ENCODE measurements around the gene ABI3BP. TPM values are rescaled to one million over a fixed set of nuclear protein-coding genes. Genes with fewer than 3 reads are reported as not detected.
A peak's percentile ranks its signal among the peaks of the same experiment; 100 is the strongest.

Gene ABI3BP
- total RNA-seq, 1 donor from 2014 or later, result 40.7 TPM

DNA sequence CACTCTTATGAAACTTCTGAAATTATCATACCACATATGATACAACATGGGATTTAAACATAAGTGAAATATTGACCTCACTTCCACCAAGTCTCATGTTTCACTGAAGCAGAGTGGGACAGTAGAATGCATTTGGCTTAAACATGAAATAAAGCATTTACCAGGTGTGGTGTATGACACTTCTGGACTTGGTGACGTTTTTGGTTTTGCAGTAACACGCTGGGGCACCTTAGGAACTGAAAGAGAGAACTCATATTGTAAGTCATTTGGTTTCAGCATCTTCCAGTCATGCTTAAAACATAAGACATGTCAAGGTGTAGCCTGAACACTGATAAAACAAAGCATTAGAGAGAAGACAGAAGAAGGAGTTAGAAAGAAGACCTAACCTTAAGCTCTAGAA lies 188.6 kb downstream of the ABI3BP start:
- no peak for ATAC-seq
- no peak for DNase-seq (ENCODE audit: missing footprints)
- intact Hi-C loops (cut with DNase I), result no loop called here

DNA sequence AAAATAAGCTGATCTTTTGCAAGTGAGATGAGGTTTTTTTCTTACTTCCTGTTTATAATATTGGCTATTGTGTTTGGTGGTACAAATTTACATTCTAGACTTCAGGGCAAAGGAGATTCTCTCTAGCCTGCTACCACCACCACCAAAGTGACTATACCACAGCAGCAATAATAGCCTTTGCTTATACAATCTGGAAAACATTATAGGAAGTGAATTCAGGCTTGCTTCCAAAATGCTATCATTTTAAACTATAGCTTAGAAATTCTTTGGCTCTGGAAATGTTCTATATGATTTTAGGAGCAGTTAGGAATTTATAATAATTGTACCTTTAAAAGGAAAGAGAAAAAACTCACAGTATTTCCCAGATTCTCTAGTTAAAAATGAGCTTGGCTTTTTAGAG lies 189.5 kb downstream of the ABI3BP start:
- DNase-seq (ENCODE audit: missing footprints) (no peak), ATAC-seq (no peak)
- intact Hi-C loops (cut with DNase I), result no loop called here

DNA sequence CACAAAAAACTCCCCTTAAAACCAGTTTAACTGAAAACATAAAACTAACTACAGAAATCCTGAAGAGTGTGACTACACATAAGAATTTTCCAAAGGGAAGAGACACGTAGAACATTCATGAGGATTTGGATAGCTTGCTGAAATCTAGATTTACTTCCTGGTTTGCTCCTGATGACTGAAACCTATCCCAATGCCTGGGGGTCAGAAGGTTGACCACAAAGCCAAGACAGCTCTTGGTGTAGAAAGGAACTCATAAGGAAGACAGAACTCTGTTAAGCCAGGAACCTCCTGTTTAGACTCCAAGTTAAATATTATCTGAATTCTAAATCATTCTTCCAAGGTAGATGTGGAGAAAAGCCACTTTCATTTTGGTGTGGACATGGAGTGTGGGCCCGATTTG lies 191.1 kb downstream of the ABI3BP start:
- ATAC-seq, result no peak
- intact Hi-C loops (cut with DNase I), result no loop called here
- DNase-seq (ENCODE audit: missing footprints), result no peak

DNA sequence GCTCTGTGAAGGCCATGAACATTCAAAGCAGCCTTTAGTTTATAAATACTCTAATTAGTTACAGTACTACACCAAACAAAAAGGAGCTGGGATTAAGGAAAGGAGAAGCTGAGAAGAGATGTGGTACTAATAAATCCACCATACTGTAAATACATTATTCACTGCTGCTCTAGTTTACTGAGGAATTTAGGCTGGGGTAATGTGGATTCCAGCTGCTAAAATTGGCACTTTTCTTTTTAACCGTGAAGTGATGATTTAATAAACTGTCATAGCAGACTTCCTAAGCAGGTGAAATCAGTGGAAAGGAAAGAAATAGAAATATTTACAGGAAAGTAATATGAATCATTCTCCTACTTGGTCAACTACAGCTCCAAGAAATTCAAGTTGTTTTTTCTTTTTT lies 195.2 kb downstream of the ABI3BP start:
- intact Hi-C loops (cut with DNase I), result no loop called here
- ATAC-seq (no peak), DNase-seq (ENCODE audit: missing footprints) (no peak)

DNA sequence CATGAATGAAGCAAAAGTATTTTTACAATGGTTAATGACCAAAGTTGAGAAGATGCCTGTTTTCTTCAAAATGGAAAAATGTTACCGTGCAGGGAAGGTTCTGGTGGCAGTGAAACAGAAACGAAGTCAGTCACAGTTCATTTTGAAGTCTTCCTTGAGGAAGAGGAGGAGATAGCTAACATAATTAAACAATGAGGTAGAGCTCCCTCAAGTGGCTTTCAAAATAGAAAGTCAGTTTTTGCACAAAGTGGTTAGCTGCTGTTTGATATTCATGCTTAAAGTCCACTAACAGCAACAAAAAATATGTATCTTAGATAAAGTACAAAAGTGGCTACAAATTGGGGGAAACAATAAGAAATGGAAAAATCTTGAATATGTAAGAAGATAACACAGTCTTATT lies 196.7 kb downstream of the ABI3BP start:
- ATAC-seq, result no peak
- intact Hi-C loops (cut with DNase I), result no loop called here
- DNase-seq (ENCODE audit: missing footprints), result no peak

DNA sequence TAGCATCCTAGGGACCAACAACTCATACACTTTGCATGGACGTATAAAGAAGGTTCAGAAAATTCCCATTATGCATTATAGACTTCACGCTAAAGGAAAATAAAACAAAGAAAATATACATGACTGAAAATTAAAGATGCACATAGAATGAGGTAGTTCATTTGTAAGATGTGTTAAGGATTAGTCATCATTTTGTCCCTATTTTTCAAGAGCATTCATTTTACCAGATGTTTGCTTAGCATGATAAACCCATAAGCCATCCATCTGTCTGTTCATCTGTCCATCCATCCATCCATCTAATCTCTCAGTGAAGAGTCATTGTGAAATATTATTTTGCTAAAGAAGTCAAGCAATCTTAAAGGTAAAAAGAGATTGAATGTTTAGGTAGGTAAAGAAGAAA lies 203.6 kb downstream of the ABI3BP start:
- DNase-seq (ENCODE audit: missing footprints), result no peak
- intact Hi-C loops (cut with DNase I), result no loop called here
- ATAC-seq, result no peak

DNA sequence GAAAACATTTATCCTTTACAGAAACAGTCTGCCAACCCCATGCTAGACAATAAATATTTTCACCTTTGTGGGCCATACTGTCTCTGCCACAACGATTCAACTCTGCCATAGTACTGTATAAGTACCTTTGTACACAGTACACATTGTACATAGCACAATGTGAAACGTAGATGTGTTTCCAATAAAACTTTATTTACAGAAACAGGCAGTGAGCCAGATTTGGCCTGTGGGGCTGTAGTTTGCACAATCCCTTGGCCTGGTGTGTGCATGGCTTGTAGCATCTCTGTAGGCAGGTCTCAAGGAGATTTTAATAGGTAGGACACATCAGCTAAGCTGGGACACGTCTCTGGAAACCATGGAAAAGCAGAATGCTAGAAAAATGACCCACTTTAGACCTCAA lies 209.6 kb downstream of the ABI3BP start:
- no peak for ATAC-seq
- no peak for DNase-seq (ENCODE audit: missing footprints)
- intact Hi-C loops (cut with DNase I), result no loop called here

DNA sequence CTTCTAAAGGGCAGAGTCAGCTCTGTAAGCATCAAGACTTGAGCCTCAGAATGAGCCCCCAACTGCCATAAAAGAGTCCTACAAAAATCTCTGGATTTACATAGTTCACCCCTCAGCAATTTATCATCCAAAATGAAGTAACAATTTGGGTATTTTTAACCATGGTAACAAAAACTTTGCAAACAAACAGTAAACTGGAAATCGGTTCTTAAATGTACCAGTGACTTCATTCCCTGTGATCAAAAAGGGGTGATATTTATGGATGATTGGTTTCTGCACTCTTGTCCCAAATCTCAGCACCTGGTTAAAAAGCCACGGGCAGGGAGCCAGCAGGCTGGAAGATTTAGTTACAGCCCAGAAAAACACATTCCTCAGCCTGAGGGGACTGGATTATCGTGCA lies 210.3 kb downstream of the ABI3BP start:
- DNase-seq (ENCODE audit: missing footprints) (peak; percentile 68), ATAC-seq (peak; percentile 34)
- intact Hi-C loops (cut with DNase I), result no loop called here

DNA sequence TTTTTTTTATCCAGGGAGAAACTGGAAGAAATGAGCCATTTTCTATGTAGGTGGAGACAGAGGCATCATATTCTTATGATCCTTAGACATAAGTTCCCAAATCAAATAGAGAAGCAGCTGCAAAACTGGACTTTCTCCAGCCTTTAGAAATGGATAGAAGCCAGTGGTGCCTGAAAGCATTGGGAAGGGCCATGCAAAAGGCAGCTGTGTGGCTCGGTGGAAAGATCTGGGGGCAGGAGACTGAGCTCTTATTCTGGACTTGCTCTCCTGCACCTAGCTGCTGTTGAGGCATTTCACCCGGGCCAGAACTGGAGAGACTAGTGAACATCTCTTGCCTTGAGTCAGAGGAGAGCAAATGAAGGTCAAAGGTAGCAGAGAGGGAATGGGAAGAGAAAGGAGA lies 210.9 kb downstream of the ABI3BP start:
- DNase-seq (ENCODE audit: missing footprints), result no peak
- intact Hi-C loops (cut with DNase I), result no loop called here
- ATAC-seq, result peak; percentile 62

DNA sequence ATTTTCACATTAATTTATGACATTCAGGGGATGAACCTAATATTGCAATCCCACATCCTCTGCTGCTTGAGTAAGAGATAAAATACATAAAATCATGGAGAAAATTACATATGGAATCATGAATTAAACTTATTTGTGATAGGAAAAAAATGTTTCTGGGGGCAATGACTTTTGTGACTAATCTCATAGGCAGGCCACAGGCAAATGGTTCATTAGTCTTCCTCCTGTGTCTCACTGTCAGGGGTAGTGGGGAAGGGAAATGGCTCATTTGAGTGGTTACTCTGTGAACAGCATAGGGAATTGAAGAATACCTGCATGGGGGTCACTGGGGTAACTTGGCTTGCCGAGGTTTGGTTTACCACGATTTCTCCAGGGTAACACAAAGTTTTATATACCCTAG lies 211.9 kb downstream of the ABI3BP start:
- DNase-seq (ENCODE audit: missing footprints), result no peak
- intact Hi-C loops (cut with DNase I), result no loop called here
- no peak for ATAC-seq

DNA sequence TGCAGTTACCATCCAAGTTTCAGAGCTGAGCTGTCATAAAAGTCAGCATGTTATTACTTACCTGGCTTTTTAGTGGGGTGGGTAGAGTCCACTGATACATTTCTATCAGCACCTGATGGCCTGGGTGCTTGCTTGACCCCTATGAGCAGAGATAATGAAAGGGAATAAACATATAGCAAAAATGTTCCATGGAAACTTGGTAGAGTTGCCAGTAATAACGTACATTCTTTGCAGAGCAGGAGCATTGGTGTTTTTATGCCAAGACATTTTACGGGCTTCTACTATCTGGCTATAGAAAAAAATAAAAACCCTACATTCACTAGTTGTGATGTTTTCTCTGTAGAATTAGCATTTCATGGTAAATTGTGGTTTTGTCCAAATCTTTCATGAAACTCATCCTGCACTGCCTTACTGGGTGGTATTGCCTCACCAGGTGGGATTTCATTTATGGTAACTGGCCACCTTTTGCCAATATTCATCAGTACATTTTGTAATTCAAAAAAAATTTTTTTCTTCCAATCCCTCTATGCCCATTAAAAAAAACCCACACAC lies 213.1 kb downstream of the ABI3BP start:
- ATAC-seq (no peak), DNase-seq (ENCODE audit: missing footprints) (no peak)
- intact Hi-C loops (cut with DNase I), result no loop called here

DNA sequence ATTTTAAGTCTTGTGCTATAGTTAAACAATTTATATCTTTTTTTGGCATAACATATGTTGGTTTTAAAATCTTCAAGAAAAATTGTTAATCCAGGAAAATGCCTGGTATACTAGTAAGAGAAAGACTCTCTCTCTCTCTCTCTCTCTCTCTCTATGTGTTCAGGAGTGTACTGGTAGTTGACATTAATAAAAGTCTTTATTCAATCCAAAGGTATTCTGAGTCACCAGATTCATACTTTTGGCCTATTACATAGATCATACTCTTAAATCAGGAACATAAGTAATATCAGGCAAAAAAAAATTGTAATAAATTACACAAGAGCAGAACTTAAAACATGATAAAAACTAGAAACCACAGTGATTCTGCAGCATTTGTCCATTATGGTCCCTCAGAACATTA lies 213.7 kb downstream of the ABI3BP start:
- intact Hi-C loops (cut with DNase I), result no loop called here
- DNase-seq (ENCODE audit: missing footprints), result no peak
- no peak for ATAC-seq

DNA sequence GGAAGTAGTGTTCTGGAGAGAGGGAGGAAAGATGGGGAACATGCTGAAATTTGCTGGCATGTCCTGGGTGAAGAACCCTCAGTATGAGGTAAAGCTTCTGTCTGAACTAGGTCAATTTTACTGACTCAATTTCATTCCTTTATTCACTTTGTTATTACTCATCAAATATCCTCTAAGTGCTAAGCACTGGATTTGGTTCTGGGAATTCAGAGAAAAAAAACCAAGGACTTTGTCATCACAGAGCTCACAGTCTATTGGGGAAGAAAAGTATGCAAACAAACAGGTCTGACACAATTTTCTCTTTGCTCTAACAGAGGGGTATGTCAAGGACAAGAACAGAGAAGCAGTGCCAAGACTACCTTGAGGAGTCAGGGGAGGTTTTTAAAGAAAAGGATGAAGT lies 215.9 kb downstream of the ABI3BP start:
- DNase-seq (ENCODE audit: missing footprints), result no peak
- intact Hi-C loops (cut with DNase I), result no loop called here
- ATAC-seq, result no peak

DNA sequence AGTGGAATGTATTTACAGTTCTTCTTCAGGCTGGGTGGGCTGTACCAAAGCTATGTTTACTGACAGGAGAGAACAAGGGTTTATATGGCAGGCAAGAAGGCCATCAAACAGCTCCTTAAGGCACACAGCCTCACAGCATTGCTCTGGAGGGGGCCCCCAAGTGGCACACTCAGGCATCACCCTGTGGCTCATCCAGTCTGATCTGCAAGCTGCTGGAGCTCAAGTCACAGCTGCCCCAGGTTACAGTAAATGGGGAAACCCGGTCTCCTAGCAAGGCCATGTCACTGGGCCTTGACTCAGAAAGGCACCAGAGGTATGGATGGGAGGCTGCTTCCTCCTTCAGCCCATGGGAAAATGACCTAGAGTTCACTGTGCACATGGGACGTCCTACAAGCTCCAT lies 216.5 kb downstream of the ABI3BP start:
- DNase-seq (ENCODE audit: missing footprints) (no peak), ATAC-seq (no peak)
- intact Hi-C loops (cut with DNase I), result no loop called here

DNA sequence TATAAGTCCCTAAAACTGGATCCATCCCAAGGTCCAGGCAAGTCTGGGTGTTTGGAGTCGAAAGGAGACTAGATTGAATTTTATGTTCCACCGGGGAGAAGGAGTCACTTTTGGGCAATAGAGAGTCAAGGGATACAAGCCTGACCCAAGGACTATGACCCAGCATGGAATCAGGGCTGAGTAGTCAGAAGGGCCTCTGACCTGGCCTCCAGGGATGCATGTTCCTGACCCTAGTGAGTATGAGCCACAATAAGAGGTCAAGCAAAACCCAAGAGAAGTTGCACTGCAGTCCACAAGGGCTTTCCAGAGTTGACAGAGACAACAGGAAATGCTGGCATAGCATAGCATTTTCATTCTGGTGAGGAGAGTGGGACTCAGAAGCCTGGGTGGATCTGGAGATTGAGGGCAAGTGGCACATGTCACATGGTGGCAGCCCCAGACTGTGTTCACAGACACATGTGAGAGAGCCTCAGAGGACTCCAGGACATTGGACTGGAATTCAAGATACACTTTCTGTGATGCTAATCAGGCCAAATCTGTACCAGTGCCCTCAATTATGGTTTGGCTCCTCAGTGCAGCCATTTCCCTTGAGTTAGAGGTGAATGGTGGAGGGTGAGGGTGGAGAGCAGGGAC lies 217.0 kb downstream of the ABI3BP start:
- intact Hi-C loops (cut with DNase I), result no loop called here
- ATAC-seq (no peak), DNase-seq (ENCODE audit: missing footprints) (no peak)

DNA sequence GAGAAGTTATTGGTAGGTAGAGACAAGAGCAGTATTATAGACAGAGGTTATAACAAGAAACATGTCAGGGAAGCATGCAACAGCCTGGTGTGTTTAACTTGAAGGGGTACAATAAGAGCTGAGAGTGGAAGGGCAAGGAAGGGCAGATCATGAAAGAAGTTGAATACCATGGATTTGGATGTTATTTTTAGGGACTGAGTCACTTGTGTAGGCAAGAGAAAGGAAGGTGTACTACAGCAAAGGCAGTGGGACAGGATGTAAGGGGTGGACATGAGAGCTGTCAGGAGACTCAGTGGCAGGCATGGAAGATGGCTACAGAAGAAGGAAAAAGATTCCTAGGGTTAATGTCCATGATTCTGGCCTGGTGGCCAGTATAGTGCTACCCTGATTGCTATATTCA lies 217.6 kb downstream of the ABI3BP start:
- DNase-seq (ENCODE audit: missing footprints), result no peak
- ATAC-seq, result no peak
- intact Hi-C loops (cut with DNase I), result no loop called here

DNA sequence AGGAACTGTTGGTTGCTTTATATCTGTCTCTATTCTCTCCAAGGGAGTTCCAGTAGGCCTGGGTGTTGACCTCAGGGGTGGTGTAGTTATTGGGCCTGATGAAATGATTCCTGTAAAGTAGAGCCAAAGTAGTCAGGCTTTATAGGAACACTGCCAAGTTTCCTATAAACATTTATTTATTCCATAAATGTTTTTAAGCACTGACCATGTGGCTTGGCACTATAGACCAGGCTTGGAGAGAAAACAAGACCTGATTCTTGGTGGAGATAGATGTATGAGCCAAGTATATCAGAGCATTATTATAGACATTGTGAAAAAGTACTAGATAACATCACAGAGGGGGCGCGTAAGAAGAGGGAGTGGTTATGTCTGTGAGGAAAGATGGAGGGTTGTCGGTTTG lies 218.0 kb downstream of the ABI3BP start:
- ATAC-seq (no peak), DNase-seq (ENCODE audit: missing footprints) (no peak)
- intact Hi-C loops (cut with DNase I), result no loop called here

DNA sequence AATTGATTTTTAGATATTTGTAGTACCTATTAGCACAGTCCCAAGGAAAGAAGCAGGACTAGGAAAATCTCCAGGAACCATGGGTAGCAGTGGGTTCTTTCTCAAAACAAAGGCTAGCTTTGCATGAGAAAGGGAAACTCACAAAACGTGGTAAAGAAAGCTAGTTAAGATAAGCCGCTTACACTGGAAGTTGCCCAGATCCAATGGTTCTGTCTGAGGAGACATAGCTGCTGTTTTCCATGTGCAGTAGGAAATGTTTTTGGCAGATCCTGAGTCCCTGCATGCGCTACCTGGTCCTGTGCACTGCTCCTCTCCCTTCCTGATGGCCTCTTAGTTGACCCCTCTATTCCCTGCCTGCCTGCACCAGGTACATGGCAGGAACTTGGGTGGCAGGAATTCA lies 223.5 kb downstream of the ABI3BP start:
- DNase-seq (ENCODE audit: missing footprints) (no peak), ATAC-seq (no peak)
- intact Hi-C loops (cut with DNase I), result no loop called here

DNA sequence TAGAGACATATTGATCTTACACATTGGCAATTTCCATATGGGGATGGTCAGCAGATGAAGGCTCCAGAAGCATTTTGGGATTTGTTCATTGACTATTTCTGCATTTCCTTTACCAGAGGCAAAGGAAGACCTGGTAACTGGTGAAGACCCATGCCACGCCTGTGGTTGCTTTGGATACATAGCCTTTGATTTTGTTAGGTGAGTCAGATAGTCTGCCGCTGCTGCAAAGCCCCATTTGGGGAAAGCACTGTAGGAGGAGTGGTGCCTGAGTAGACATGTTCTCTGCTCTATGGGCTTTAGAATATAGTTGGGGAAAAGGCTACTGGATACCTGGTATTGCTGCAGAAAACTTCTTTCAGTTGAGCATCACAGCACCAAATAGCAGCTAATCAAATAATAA lies 227.2 kb downstream of the ABI3BP start:
- intact Hi-C loops (cut with DNase I), result no loop called here
- ATAC-seq (no peak), DNase-seq (ENCODE audit: missing footprints) (no peak)

DNA sequence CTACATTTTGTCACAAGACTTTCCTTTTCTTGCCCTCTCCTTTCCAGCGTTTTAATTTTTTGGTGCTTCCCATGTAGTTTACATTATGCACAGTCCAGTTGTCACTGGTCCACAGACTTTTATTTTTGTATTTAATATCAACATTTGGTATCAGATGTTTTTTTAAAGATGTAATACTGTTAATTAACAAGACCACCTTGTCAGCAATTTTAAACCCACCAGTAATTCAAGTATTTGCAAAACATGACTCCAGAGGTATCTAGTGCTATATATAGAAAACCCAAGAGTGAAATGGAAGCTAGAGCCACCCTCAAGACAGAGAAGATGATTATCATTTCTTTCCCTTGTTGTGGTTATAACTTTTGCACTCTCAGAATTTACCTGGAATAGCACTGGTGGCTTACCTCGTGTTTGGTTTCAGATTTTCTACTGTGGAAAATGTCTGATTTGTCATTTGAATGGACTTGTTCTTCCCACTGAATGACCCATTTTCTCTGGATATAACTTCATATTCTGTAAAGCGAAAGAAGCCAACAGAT lies 227.7 kb downstream of the ABI3BP start:
- intact Hi-C loops (cut with DNase I), result no loop called here

DNA sequence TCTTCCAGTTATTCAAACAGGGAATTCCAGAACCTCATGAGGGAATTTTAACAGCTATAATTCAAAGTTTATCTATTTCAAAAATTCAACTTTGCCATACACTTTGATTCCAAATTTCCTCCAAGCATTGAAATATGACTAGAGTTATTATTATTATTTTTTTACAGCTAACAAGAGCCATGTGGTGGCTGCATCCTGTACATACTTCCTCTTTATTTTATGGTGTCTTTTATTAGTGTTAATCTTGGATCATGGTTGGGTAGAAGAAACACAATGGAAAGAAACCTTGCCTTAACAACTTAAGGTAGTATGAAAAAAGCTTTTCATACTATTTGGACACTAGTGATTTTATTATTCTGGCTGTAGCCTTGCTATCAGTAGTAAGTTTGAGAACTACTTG lies 231.3 kb downstream of the ABI3BP start:
- intact Hi-C loops (cut with DNase I), result no loop called here
- no peak for ATAC-seq
- DNase-seq (ENCODE audit: missing footprints), result no peak

More for the DNA sequence above, 227.7 kb downstream of the ABI3BP start:
- DNase-seq (ENCODE audit: missing footprints) (no peak), ATAC-seq (no peak)

All from Right ventricle myocardium inferior (tissue), 1 donor.